SK-N-SH (cell line): ENCODE results near the gene NLRP1. TPM values are rescaled to one million over a fixed set of nuclear protein-coding genes. Genes with fewer than 3 reads are reported as not detected.
A peak's percentile ranks its signal among the peaks of the same experiment; 100 is the strongest.

Source experiments
- CTCF ChIA-PET: fragments of 300-600, 350-600 bp; formaldehyde crosslinking; extraction: SDS; loops from one replicate; lab custom pipeline; 2021; lab: Yijun Ruan, JAX
- POLR2A ChIA-PET: fragments of 350-600 bp; sonication (Branson Sonifier 250); formaldehyde crosslinking; extraction: SDS; loops from one replicate; lab custom pipeline; 2020; ENCODE audit warnings: antibody characterized with exemption, inconsistent platforms; lab: Yijun Ruan, JAX
- DNase-seq: peaks from one replicate; pipeline ENCODE4 v3.0.0; 2012
- H2AFZ ChIP-seq: fragments of 200-600 bp; sonication (generic); 2 replicates; pipeline ENCODE4 v1.8.1; 2016; ENCODE audit warnings: antibody characterized with exemption, mild to moderate bottlenecking, low read depth
- H3F3A ChIP-seq: fragments of 200-600 bp; sonication (generic); replicated peaks from 2 replicates; pipeline ENCODE3; 2016; ENCODE audit warnings: antibody characterized with exemption, mild to moderate bottlenecking; ENCODE audit not compliant: insufficient read depth
- H3K27ac ChIP-seq, 2 experiments: fragments of 200-500 bp in 1 of 2; fragments of 200-600 bp in 1 of 2; sonication (Bioruptor generic) in 1 of 2; sonication (generic), shearing (Covaris generic) in 1 of 2; 2 replicates each; pipeline versions ENCODE4 v1.5.1 to v1.6.1; 2014 to 2016; ENCODE audit warnings: low read depth in 2 of 2, inconsistent platforms in 1 of 2, low read length in 1 of 2, mild to moderate bottlenecking in 1 of 2, mixed read lengths in 1 of 2
- H3K27me3 ChIP-seq: fragments of 200-600 bp; sonication (generic), shearing (Covaris generic); 2 replicates; pipeline ENCODE4 v1.6.1; 2016; ENCODE audit warnings: mixed run types; ENCODE audit not compliant: insufficient read depth
- H3K36me3 ChIP-seq, 2 experiments: fragments of 200-500 bp in 1 of 2; fragments of 200-600 bp in 1 of 2; sonication (Bioruptor generic) in 1 of 2; sonication (generic) in 1 of 2; replicated peaks in 1 of 2; 2 replicates each; pipeline versions ENCODE3 to v1.5.1; 2014 to 2016; ENCODE audit warnings: low read length in 1 of 2, mild to moderate bottlenecking in 1 of 2; ENCODE audit not compliant: insufficient read depth in 2 of 2, control insufficient read depth in 1 of 2
- H3K4me1 ChIP-seq, 2 experiments: fragments of 200-500 bp in 1 of 2; fragments of 200-600 bp in 1 of 2; sonication (Bioruptor generic) in 1 of 2; sonication (generic), shearing (Covaris generic) in 1 of 2; 2 replicates each; pipeline versions ENCODE4 v1.5.1 to v1.6.1; 2014 to 2016; ENCODE audit warnings: low read depth in 1 of 2, low read length in 1 of 2, mixed run types in 1 of 2; ENCODE audit not compliant: insufficient read depth in 2 of 2, control insufficient read depth in 1 of 2
- H3K4me2 ChIP-seq: fragments of 200-600 bp; sonication (generic), shearing (Covaris generic); 2 replicates; pipeline ENCODE4 v1.6.1; 2017; ENCODE audit warnings: mixed run types
- H3K4me3 ChIP-seq, 2 experiments: fragments of 200-500 bp in 1 of 2; fragments of 200-600 bp in 1 of 2; sonication (Bioruptor generic) in 1 of 2; sonication (generic), shearing (Covaris generic) in 1 of 2; 2 replicates each; pipeline versions ENCODE4 v1.5.1 to v1.8.1; 2014 to 2016; ENCODE audit warnings: low read depth in 2 of 2, inconsistent platforms in 1 of 2, low read length in 1 of 2, mild to moderate bottlenecking in 1 of 2, mixed read lengths in 1 of 2, moderate library complexity in 1 of 2
- H3K79me2 ChIP-seq: fragments of 200-600 bp; sonication (generic); 2 replicates; pipeline ENCODE4 v1.8.1; 2017; ENCODE audit warnings: mild to moderate bottlenecking; ENCODE audit not compliant: insufficient read depth
- H3K9ac ChIP-seq: fragments of 200-600 bp; sonication (generic); 2 replicates; pipeline ENCODE4 v1.6.1; 2017; ENCODE audit warnings: mixed run types
- H3K9me2 ChIP-seq: fragments of 200-600 bp; sonication (generic); 2 replicates; pipeline ENCODE4 v1.6.1; 2017; ENCODE audit warnings: mixed run types
- H3K9me3 ChIP-seq: fragments of 200-600 bp; sonication (generic); 2 replicates; pipeline ENCODE4 v1.6.1; 2017; ENCODE audit warnings: mixed run types, mild to moderate bottlenecking, moderate library complexity
- H4K20me1 ChIP-seq: fragments of 200-600 bp; sonication (generic); 2 replicates; pipeline ENCODE4 v1.6.1; 2017; ENCODE audit warnings: mild to moderate bottlenecking, mixed run types; ENCODE audit not compliant: insufficient read depth
- CHD2 ChIP-seq: fragments of 150-350 bp; IDR thresholded peaks from 2 replicates; pipeline ENCODE4 v1.6.1; 2018; ENCODE audit warnings: low read length; ENCODE audit not compliant: partially characterized antibody
- EZH2phosphoT487 ChIP-seq: fragments of 200-600 bp; sonication (generic); IDR thresholded peaks from 2 replicates; pipeline ENCODE4 v1.6.1; 2017; ENCODE audit warnings: low read depth, mixed run types, mild to moderate bottlenecking, antibody characterized with exemption, moderate library complexity, borderline replicate concordance
- FOXM1 ChIP-seq: IDR thresholded peaks from 2 replicates; pipeline ENCODE4 v1.4.0; 2012; ENCODE audit warnings: low read depth, mild to moderate bottlenecking
- GATA2 ChIP-seq: sonication (generic); formaldehyde crosslinking; IDR thresholded peaks from 2 replicates; pipeline ENCODE4 v1.5.0; 2020; ENCODE audit warnings: mild to moderate bottlenecking, missing genetic modification reagents
- JUND ChIP-seq: IDR thresholded peaks from 2 replicates; pipeline ENCODE4 v1.4.0; 2012
- MXI1 ChIP-seq: IDR thresholded peaks from 2 replicates; pipeline ENCODE4 v1.6.1; 2012; ENCODE audit warnings: mild to moderate bottlenecking, low read depth, low read length, improper control_type of control experiment
- NFIC ChIP-seq: IDR thresholded peaks from 2 replicates; pipeline ENCODE4 v1.4.0; 2012; ENCODE audit warnings: borderline replicate concordance
- NRF1 ChIP-seq: IDR thresholded peaks from 2 replicates; pipeline ENCODE4 v1.6.1; 2012; ENCODE audit warnings: low read depth, mild to moderate bottlenecking, low read length
- POLR2AphosphoS5 ChIP-seq: IDR thresholded peaks from 2 replicates; pipeline ENCODE4 v1.6.1; 2012; ENCODE audit warnings: low read depth, low read length
- RAD21 ChIP-seq: IDR thresholded peaks from 2 replicates; pipeline ENCODE4 v1.6.1; 2012; ENCODE audit warnings: mild to moderate bottlenecking, low read length
- RXRA ChIP-seq: IDR thresholded peaks from 2 replicates; pipeline ENCODE4 v1.4.0; 2012; ENCODE audit warnings: low read depth, mild to moderate bottlenecking, borderline replicate concordance
- SIN3A ChIP-seq: IDR thresholded peaks from 2 replicates; pipeline ENCODE4 v1.6.1; 2012; ENCODE audit warnings: low read depth, mild to moderate bottlenecking, low read length, moderate library complexity, borderline replicate concordance
- TAF1 ChIP-seq: IDR thresholded peaks from 2 replicates; pipeline ENCODE4 v1.6.1; 2012; ENCODE audit warnings: low read depth, mild to moderate bottlenecking, low read length, moderate library complexity, borderline replicate concordance
- TEAD4 ChIP-seq: IDR thresholded peaks from 2 replicates; pipeline ENCODE4 v1.4.0; 2012; ENCODE audit warnings: mild to moderate bottlenecking, borderline replicate concordance; ENCODE audit not compliant: insufficient read depth
- USF1 ChIP-seq: IDR thresholded peaks from 2 replicates; pipeline ENCODE4 v1.4.0; 2012; ENCODE audit warnings: low read depth, borderline replicate concordance
- WGBS: methylation state at CpG from one replicate; pipeline ENCODE4 v1.1.6; 2017; ENCODE audit warnings: low lambda C conversion rate; 5-methylcytosine and 5-hydroxymethylcytosine counted together
- polyA plus RNA-seq, 3 experiments: library from polyadenylated mRNA; depleted of rRNA; stranded (reverse); fragments of >200 nt; gene quantifications; 2 replicates each; pipeline ENCODE4 v1.2.3, GENCODE V29; 2012
- TF ChIP-seq, protein P1 (sequence below): fragments of 150-350 bp; IDR thresholded peaks from 2 replicates; pipeline ENCODE4 v1.6.1; 2016; ENCODE audit warnings: mild to moderate bottlenecking, low read depth, low read length

Gene NLRP1
- polyA plus RNA-seq, 1 of the 3 experiments (the other 2 are of a cell fraction) = 51.4 TPM

DNA sequence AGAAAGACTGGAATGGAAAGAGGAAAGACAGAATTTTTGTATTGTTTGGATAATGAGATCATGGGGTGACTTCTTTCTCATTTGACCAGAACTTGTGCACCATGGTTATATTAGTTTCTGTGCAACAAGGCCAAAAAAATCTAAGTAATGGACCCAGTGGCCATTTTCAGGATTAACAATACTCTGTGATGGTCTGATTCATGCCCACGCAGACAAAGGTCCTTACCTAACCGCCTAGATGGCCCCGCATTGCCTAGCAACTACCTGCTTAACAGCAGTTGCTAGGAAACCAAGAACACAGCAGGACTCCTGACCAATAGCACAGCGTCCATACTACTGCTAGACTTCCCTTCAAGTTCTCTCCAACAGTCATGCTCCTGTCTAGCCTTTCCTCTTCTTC, 75.5 kb downstream of the NLRP1 start:
- Histone ChIP-seq H3K9me3 (no peaks in the 10 kb centered on the region), H3K9ac (no peak overlapping the region), H2AFZ (no peak overlapping the region), H3K9me2 (no peaks in the 10 kb centered on the region), H3F3A (peaks cover 17% of the 10 kb centered on the region), H3K27me3 (no peaks in the 10 kb centered on the region), H3K27ac (peak overlapping the region in 1 of 2 experiments; percentile 61; a peak in 2 of 4 replicates), H3K79me2 (no peaks in the 10 kb centered on the region), H3K4me2 (no peak overlapping the region), H3K36me3 (peaks cover 0 to 3% of the 10 kb centered on the region in 2 experiments), H3K4me3 (no peak overlapping the region), H3K4me1 (no peaks in the 10 kb centered on the region), H4K20me1 (no peaks in the 10 kb centered on the region)
- 69% methylated on average over 4 of the region's 4 CpGs for WGBS
- no peak for DNase-seq
- ChIA-PET CTCF (no interaction called here), POLR2A (no interaction called here)
- TF ChIP-seq CHD2 = no peak
- TF ChIP-seq GATA2 (CRISPR knock-in tag) = no peak
- no peak for TF ChIP-seq RXRA
- TF ChIP-seq POLR2AphosphoS5 = no peak

DNA sequence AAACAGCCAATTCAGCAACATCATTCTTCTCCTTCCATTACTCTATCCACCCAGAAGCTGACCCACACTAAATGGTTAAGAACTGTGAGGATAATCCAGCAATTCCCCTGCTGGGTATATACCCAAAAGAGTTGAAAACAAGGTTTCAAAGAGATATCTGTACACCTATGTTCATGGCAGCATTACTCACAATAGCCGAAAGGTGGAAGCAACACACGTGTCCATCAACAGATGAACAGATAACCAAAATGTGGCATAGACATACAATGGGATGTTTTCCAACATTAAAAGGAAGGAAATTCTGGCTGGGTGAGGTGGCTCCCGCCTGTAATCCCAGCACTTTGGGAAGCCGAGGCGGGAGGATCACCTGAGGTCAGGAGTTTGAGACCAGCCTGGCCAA, 78.0 kb downstream of the NLRP1 start:
- H3K9me2 ChIP-seq = no peaks in the 10 kb centered on the region
- CTCF ChIA-PET = interaction anchor here (0.9 kb wide), 1 partner anchor 67 kb away, joined by 3 read pairs; the partner anchor contains the start of gene C1QBP

More for the DNA sequence above, 78.0 kb downstream of the NLRP1 start:
- H4K20me1 ChIP-seq = no peaks in the 10 kb centered on the region
- WGBS = 86% methylated on average over 5 of the region's 5 CpGs
- H3K4me3 ChIP-seq = no peak overlapping the region
- no peak overlapping the region for H3K4me2 ChIP-seq
- no peak overlapping the region for H2AFZ ChIP-seq
- no peak overlapping the region for H3K9ac ChIP-seq
- no peaks in the 10 kb centered on the region for H3K36me3 ChIP-seq
- peaks cover 21% of the 10 kb centered on the region for H3F3A ChIP-seq
- POLR2A ChIA-PET = no interaction called here
- no peaks in the 10 kb centered on the region for H3K27me3 ChIP-seq
- TF ChIP-seq NRF1 = no peak
- TF ChIP-seq USF1 = no peak
- TF ChIP-seq FOXM1 = no peak
- no peak for TF ChIP-seq MXI1
- TF ChIP-seq TAF1 = no peak
- no peak for TF ChIP-seq NFIC
- TF ChIP-seq RAD21 = no peak
- no peak for TF ChIP-seq SIN3A
- TF ChIP-seq RXRA = no peak
- TF ChIP-seq EZH2phosphoT487 = no peak
- no peak for TF ChIP-seq POLR2AphosphoS5
- TF ChIP-seq TEAD4 = no peak
- TF ChIP-seq, protein P1, sequence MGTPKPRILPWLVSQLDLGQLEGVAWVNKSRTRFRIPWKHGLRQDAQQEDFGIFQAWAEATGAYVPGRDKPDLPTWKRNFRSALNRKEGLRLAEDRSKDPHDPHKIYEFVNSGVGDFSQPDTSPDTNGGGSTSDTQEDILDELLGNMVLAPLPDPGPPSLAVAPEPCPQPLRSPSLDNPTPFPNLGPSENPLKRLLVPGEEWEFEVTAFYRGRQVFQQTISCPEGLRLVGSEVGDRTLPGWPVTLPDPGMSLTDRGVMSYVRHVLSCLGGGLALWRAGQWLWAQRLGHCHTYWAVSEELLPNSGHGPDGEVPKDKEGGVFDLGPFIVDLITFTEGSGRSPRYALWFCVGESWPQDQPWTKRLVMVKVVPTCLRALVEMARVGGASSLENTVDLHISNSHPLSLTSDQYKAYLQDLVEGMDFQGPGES = no peak
- no peak for TF ChIP-seq JUND
- no peaks in the 10 kb centered on the region for H3K79me2 ChIP-seq
- H3K9me3 ChIP-seq = no peaks in the 10 kb centered on the region
- peaks cover 0 to 4% of the 10 kb centered on the region in 2 experiments; a peak in 2 of 4 replicates for H3K4me1 ChIP-seq
- no peak for DNase-seq
- H3K27ac ChIP-seq = no peak overlapping the region
